ENCODE data around the gene SEPTIN10.

SEPTIN10 gene

GRCh38 chr2:109562421-109562820, 51.3 kb downstream of the SEPTIN10 start (continued):
- no peak for TF ChIP-seq PRDM4 (tag by site-specific recombination; IDR thresholded peaks at IDR 0.05)

GRCh38 chr2:109560265-109560664, 53.5 kb downstream of the SEPTIN10 start:
- peaks cover 9 to 12% of the 10 kb centered on the region in 2 experiments; a peak in 2 of 3 replicates for H3K36me3 ChIP-seq (ENCODE audit: control insufficient read depth in 2 of 2, insufficient read depth in 1 of 2, low read length in 2 of 2)
- POLR2A ChIA-PET = no interaction called here
- no peaks in the 10 kb centered on the region for H3K4me1 ChIP-seq (ENCODE audit: control insufficient read depth, insufficient read depth, low read length)
- no peaks in the 10 kb centered on the region for H3K9me3 ChIP-seq (ENCODE audit: control insufficient read depth, insufficient read depth, low read depth, low read length)
- CTCF ChIA-PET = interaction anchor here (0.9 kb wide), 1 partner anchor 14 kb away, joined by 3 read pairs; no protein-coding TSS in a partner anchor
- H3K4me3 ChIP-seq (ENCODE audit: low read depth, low read length) = no peak overlapping the region
- H3K27ac ChIP-seq (ENCODE audit: extremely low read depth, low read depth, low read length) = no peak overlapping the region
- TF ChIP-seq, protein P1, sequence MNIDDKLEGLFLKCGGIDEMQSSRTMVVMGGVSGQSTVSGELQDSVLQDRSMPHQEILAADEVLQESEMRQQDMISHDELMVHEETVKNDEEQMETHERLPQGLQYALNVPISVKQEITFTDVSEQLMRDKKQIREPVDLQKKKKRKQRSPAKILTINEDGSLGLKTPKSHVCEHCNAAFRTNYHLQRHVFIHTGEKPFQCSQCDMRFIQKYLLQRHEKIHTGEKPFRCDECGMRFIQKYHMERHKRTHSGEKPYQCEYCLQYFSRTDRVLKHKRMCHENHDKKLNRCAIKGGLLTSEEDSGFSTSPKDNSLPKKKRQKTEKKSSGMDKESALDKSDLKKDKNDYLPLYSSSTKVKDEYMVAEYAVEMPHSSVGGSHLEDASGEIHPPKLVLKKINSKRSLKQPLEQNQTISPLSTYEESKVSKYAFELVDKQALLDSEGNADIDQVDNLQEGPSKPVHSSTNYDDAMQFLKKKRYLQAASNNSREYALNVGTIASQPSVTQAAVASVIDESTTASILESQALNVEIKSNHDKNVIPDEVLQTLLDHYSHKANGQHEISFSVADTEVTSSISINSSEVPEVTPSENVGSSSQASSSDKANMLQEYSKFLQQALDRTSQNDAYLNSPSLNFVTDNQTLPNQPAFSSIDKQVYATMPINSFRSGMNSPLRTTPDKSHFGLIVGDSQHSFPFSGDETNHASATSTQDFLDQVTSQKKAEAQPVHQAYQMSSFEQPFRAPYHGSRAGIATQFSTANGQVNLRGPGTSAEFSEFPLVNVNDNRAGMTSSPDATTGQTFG (tag by site-specific recombination; IDR thresholded peaks at IDR 0.05; ENCODE audit: borderline replicate concordance) = no peak
- no peak for TF ChIP-seq ZNF133 (tag by site-specific recombination; IDR thresholded peaks at IDR 0.05)
- no peak for TF ChIP-seq ZFP69B (tag by site-specific recombination; IDR thresholded peaks at IDR 0.05)
- no peak for TF ChIP-seq ZNF362 (tag by site-specific recombination; IDR thresholded peaks at IDR 0.05)
- TF ChIP-seq TCF7L2 (IDR thresholded peaks at IDR 0.05; ENCODE audit: borderline replicate concordance, low read depth, low read length) = no peak
- TF ChIP-seq, protein P2, sequence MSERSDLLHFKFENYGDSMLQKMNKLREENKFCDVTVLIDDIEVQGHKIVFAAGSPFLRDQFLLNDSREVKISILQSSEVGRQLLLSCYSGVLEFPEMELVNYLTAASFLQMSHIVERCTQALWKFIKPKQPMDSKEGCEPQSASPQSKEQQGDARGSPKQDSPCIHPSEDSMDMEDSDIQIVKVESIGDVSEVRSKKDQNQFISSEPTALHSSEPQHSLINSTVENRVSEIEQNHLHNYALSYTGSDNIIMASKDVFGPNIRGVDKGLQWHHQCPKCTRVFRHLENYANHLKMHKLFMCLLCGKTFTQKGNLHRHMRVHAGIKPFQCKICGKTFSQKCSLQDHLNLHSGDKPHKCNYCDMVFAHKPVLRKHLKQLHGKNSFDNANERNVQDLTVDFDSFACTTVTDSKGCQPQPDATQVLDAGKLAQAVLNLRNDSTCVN (tag by site-specific recombination; optimal IDR thresholded peaks at IDR 0.05) = no peak
- TF ChIP-seq ZNF654 (tag by site-specific recombination; IDR thresholded peaks at IDR 0.05; ENCODE audit: low read depth) = no peak
- TF ChIP-seq KLF17 (tag by site-specific recombination; IDR thresholded peaks at IDR 0.05) = no peak
- no peak for TF ChIP-seq ZFP37 (tag by site-specific recombination; IDR thresholded peaks at IDR 0.05)
- no peak for TF ChIP-seq ZSCAN18 (tag by site-specific recombination; IDR thresholded peaks at IDR 0.05)
- TF ChIP-seq ZNF114 (tag by site-specific recombination; IDR thresholded peaks at IDR 0.05) = no peak
- no peak for TF ChIP-seq ZNF629 (tag by site-specific recombination; IDR thresholded peaks at IDR 0.05)
- no peak for TF ChIP-seq KLF8 (tag by site-specific recombination; IDR thresholded peaks at IDR 0.05)
- no peak for TF ChIP-seq ZNF416 (tag by site-specific recombination; IDR thresholded peaks at IDR 0.05)
- TF ChIP-seq ZNF311 (tag by site-specific recombination; IDR thresholded peaks at IDR 0.05; ENCODE audit: borderline replicate concordance) = no peak
- TF ChIP-seq ZNF398 (tag by site-specific recombination; IDR thresholded peaks at IDR 0.05) = no peak
- TF ChIP-seq PRDM6 (tag by site-specific recombination; IDR thresholded peaks at IDR 0.05) = no peak
- no peak for TF ChIP-seq ZNF571 (tag by site-specific recombination; IDR thresholded peaks at IDR 0.05)
